Activated naive CD4-positive, alpha-beta T cell treated with Interleukin-2 at 50 U/mL for 16 hours (primary cell): ENCODE results near the gene ZSWIM4.
A peak's percentile ranks its signal among the peaks of the same experiment; 100 is the strongest.

Experiments
- DNase-seq: peaks from one replicate; pipeline ENCODE4 v3.0.0-alpha.2; 2020

The ZSWIM4 gene

DNA sequence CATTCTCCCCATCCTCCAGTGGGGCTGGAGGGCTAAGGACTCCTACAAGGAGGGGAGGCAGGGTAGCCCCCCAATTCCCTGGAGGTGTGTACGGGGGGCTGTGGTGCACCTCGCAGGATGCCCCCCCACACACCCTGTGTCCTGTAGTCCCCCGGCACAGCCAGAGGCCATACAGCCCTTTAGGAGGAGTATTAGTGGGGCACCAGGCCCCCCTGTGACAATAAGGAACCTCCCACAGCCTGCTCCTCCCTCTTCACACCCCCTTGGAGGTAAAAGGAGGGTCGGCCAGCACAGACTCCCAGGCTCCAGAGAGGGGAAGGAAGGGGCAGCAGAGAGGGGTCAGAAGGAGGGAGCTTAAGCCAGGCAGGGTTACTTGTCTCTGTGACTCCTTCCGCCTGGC, 81.6 kb downstream of the ZSWIM4 start, which contains the start of gene NANOS3:
NANOS3 (plus strand) TSS at position 301 of the 400 bp plus-strand sequence. CDS start 115 bp downstream, outside the sequence.
- DNase-seq, result no peak

DNA sequence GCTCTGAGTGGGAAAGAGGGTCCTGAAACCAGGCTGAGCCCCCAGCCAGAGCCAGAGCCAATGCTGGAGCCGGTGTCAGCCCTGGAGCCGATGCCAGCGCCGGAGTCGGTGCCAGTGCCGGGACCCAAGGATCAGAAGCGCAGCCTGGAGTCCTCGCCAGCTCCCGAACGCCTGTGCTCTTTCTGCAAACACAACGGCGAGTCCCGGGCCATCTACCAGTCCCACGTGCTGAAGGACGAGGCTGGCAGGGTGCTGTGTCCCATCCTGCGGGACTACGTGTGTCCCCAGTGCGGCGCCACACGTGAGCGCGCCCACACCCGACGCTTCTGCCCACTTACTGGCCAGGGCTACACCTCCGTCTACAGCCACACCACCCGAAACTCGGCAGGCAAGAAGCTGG, 82.1 kb downstream of the ZSWIM4 start:
- DNase-seq, result no peak

GRCh38 chr19:13880059-13881043, 85.1 kb downstream of the ZSWIM4 start:
- peak; percentile 99 for DNase-seq

DNA sequence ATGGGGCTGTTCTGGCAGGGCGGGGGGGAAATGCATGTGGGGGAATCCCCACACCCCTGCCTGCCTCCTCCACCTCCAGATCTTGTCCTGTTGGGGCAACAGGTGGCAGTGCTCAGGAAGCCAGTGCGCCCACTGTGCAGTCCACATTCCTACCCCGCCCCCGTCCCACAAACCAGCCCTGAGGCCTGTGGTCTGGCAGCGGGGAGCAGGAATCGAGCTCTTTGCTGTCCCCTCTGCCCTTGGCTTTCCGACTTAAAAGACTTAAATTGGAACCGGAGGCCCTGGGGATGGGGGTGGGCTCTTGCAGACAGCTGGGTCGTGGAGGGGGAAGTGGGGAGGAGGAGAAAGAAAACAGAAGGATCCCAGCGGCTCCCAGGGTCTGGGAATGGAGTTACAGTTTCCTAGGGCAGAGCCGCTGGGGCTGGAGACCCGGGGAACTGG, 86.0 kb downstream of the ZSWIM4 start:
- peak; percentile 32 for DNase-seq
